Smooth muscle cell (in vitro differentiated cells): Measurements from ENCODE around the gene RHO. TPM values are rescaled to one million over a fixed set of nuclear protein-coding genes. Genes with fewer than 3 reads are reported as not detected.

ENCODE experiments used
- DNase-seq: peaks from one replicate; lab custom pipeline; 2025; ENCODE audit not compliant: unreplicated experiment; lab: John Stamatoyannopoulos, UW
- H2AFZ ChIP-seq: fragments of 200-600 bp; sonication (generic); 2 replicates; pipeline ENCODE4 v1.6.0; 2016; ENCODE audit warnings: antibody characterized with exemption, low read depth, mild to moderate bottlenecking
- H3F3A ChIP-seq: fragments of 200-600 bp; sonication (generic); 2 replicates; pipeline ENCODE4 v1.6.0; 2017; ENCODE audit warnings: antibody characterized with exemption, low read depth
- H3K27ac ChIP-seq: fragments of 200-600 bp; sonication (generic); 2 replicates; pipeline ENCODE4 v1.5.1; 2016; ENCODE audit warnings: low read depth, mild to moderate bottlenecking
- H3K27me3 ChIP-seq: fragments of 200-600 bp; sonication (generic); 2 replicates; pipeline ENCODE4 v1.6.1; 2016; ENCODE audit warnings: low read depth, mild to moderate bottlenecking
- H3K36me3 ChIP-seq: fragments of 200-600 bp; sonication (generic); 2 replicates; pipeline ENCODE4 v1.5.1; 2016; ENCODE audit warnings: low read depth
- H3K4me1 ChIP-seq: fragments of 200-600 bp; sonication (generic); 2 replicates; pipeline ENCODE4 v1.5.1; 2016; ENCODE audit warnings: low read depth
- H3K4me2 ChIP-seq: fragments of 200-600 bp; sonication (generic); 2 replicates; pipeline ENCODE4 v1.6.0; 2016; ENCODE audit warnings: mild to moderate bottlenecking
- H3K4me3 ChIP-seq: fragments of 200-600 bp; sonication (generic); 2 replicates; pipeline ENCODE4 v1.5.1; 2016; ENCODE audit warnings: mild to moderate bottlenecking
- H3K79me2 ChIP-seq: fragments of 200-600 bp; sonication (generic); 2 replicates; pipeline ENCODE4 v1.6.0; 2016; ENCODE audit warnings: low read depth, mild to moderate bottlenecking
- H3K9ac ChIP-seq: fragments of 200-600 bp; sonication (generic); 2 replicates; pipeline ENCODE4 v1.6.0; 2016; ENCODE audit warnings: low read depth
- H3K9me3 ChIP-seq: fragments of 200-600 bp; sonication (generic); replicated peaks from 2 replicates; pipeline ENCODE4 v1.5.1; 2016; ENCODE audit warnings: low read depth
- H4K20me1 ChIP-seq: fragments of 200-600 bp; sonication (generic); 2 replicates; pipeline ENCODE4 v1.6.0; 2016; ENCODE audit warnings: low read depth
- WGBS: methylation state at CpG from one replicate; pipeline ENCODE4 v1.1.7; 2016; ENCODE audit warnings: low lambda C conversion rate; 5-methylcytosine and 5-hydroxymethylcytosine counted together
- polyA plus RNA-seq: library from polyadenylated mRNA; unstranded; fragments of >200 nt; fragmentation: Nextera tagmentation; extraction: Ambion mirVana; gene quantifications from 2 replicates; pipeline ENCODE4 v1.2.1, GENCODE V29; 2016
- total RNA-seq: library from RNA; depleted of rRNA; stranded (reverse); fragments of >200 nt; gene quantifications from 2 replicates; pipeline ENCODE4 v1.2.3, GENCODE V29; 2014
- TF ChIP-seq, protein P1 (sequence below): fragments of 200-600 bp; sonication (generic); IDR thresholded peaks from 2 replicates; pipeline ENCODE4 v1.5.1; 2017; ENCODE audit warnings: borderline replicate concordance, mild to moderate bottlenecking, antibody characterized with exemption; ENCODE audit not compliant: insufficient read depth, poor library complexity, severe bottlenecking

The RHO gene
- total and polyA plus RNA-seq, 2 experiments from 2014 or later: 0.63 TPM; not detected in 1

DNA sequence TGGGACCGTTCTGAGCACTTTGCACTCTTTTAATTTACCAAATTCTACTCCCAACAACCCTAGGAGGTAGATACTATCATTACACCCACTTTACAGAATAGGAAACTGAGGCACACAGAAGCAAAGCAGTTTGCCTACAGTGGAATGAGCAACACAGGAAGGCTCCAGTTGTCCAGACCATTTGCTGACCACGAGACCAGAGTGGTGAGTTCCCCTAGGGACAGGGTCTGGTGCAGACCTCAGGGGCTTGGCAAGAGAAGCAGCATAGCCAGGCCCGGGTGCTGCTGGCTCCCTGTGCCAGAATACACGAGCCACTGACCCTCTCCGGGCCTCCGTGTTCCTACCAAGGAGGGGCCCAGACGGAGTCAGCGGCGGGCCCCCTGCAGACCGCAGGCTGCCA is 51.6 kb downstream of the RHO start:
- Histone ChIP-seq H3K79me2 (peaks cover 3% of the 10 kb centered on the region), H3K4me2 (no peak overlapping the region), H3K9me3 (no peaks in the 10 kb centered on the region), H3K36me3 (no peaks in the 10 kb centered on the region), H3F3A (no peaks in the 10 kb centered on the region), H2AFZ (no peak overlapping the region), H4K20me1 (peaks cover 9% of the 10 kb centered on the region), H3K27ac (no peak overlapping the region), H3K4me3 (no peak overlapping the region), H3K27me3 (no peaks in the 10 kb centered on the region), H3K4me1 (no peaks in the 10 kb centered on the region), H3K9ac (no peak overlapping the region)
- no peak for DNase-seq
- 94% methylated on average over 10 of the region's 10 CpGs for WGBS
- TF ChIP-seq, protein P1, sequence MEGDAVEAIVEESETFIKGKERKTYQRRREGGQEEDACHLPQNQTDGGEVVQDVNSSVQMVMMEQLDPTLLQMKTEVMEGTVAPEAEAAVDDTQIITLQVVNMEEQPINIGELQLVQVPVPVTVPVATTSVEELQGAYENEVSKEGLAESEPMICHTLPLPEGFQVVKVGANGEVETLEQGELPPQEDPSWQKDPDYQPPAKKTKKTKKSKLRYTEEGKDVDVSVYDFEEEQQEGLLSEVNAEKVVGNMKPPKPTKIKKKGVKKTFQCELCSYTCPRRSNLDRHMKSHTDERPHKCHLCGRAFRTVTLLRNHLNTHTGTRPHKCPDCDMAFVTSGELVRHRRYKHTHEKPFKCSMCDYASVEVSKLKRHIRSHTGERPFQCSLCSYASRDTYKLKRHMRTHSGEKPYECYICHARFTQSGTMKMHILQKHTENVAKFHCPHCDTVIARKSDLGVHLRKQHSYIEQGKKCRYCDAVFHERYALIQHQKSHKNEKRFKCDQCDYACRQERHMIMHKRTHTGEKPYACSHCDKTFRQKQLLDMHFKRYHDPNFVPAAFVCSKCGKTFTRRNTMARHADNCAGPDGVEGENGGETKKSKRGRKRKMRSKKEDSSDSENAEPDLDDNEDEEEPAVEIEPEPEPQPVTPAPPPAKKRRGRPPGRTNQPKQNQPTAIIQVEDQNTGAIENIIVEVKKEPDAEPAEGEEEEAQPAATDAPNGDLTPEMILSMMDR: no peak

DNA sequence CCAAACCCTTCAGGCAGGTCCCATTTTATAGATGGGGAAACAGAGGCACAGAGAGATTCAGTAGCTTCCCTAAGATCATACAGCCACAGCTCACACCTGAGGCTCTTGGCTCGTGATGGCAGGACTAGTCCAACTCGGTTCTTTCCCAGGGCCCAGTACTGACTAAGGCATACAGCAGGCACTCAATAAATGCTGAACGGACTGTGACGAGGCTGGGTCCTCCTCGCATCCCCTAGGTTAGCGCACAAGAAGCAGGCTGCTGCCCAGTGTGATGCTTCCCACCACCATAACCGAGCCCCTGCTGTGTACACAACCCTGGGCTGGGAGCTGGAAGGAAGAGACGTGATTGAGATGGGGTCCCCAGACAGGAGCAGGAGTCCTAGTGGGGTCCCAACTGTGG is 53.2 kb downstream of the RHO start:
- no peak for DNase-seq
- Histone ChIP-seq H3F3A (no peaks in the 10 kb centered on the region), H3K4me3 (no peak overlapping the region), H4K20me1 (peaks cover 24% of the 10 kb centered on the region), H3K79me2 (peaks cover 9% of the 10 kb centered on the region), H3K36me3 (no peaks in the 10 kb centered on the region), H3K27me3 (no peaks in the 10 kb centered on the region), H3K9ac (no peak overlapping the region), H3K9me3 (no peaks in the 10 kb centered on the region), H2AFZ (no peak overlapping the region), H3K4me2 (no peak overlapping the region), H3K27ac (no peak overlapping the region), H3K4me1 (no peaks in the 10 kb centered on the region)
- TF ChIP-seq, protein P1: no peak
- 85% methylated on average over 8 of the region's 8 CpGs for WGBS

GRCh38 chr3:129582799-129583198 is 54.4 kb downstream of the RHO start:
- H4K20me1 ChIP-seq: peaks cover 36% of the 10 kb centered on the region
- H3F3A ChIP-seq: no peaks in the 10 kb centered on the region
- peaks cover 14% of the 10 kb centered on the region for H3K79me2 ChIP-seq
- no peaks in the 10 kb centered on the region for H3K9me3 ChIP-seq
- H3K27ac ChIP-seq: no peak overlapping the region
- H2AFZ ChIP-seq: no peak overlapping the region
- DNase-seq: no peak
- TF ChIP-seq, protein P1: no peak
- H3K9ac ChIP-seq: no peak overlapping the region
- no peaks in the 10 kb centered on the region for H3K36me3 ChIP-seq
- no peaks in the 10 kb centered on the region for H3K4me1 ChIP-seq
- 96% methylated on average over 5 of the region's 5 CpGs for WGBS
- no peaks in the 10 kb centered on the region for H3K27me3 ChIP-seq
- no peak overlapping the region for H3K4me2 ChIP-seq
- H3K4me3 ChIP-seq: no peak overlapping the region

DNA sequence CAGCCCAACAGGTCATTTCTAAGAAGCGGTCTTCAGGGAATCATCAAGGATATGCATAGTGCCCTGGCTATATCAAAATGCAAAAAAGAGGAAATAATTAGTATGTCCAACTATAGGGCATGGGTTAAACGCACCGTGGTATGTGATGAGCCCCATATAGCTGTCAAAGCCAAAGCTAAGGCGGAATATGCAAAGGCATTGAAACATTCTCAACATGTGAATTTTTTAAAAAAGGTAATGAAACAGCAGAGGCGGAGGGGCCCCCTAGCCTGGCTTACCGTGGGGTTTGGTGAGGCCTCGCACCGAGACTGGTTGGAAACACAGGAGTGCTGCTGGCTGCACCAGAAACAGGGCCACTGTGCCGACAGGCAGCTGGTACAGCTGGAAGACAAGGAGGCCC is 54.9 kb downstream of the RHO start:
- Histone ChIP-seq H3K79me2 (peaks cover 19% of the 10 kb centered on the region), H3K9ac (no peak overlapping the region), H2AFZ (no peak overlapping the region), H3K36me3 (no peaks in the 10 kb centered on the region), H3K27me3 (no peaks in the 10 kb centered on the region), H4K20me1 (peaks cover 38% of the 10 kb centered on the region), H3K4me1 (no peaks in the 10 kb centered on the region), H3K27ac (no peak overlapping the region), H3K9me3 (no peaks in the 10 kb centered on the region), H3K4me2 (no peak overlapping the region), H3K4me3 (no peak overlapping the region), H3F3A (no peaks in the 10 kb centered on the region)
- TF ChIP-seq, protein P1: no peak
- no peak for DNase-seq
- 98% methylated on average over 9 of the region's 9 CpGs for WGBS
